Neural crest cell (in vitro differentiated cells): ENCODE measurements around the gene AGMO. TPM values are rescaled to one million over a fixed set of nuclear protein-coding genes. Genes with fewer than 3 reads are reported as not detected.
A peak's percentile ranks its signal among the peaks of the same experiment; 100 is the strongest.

Experiments
- DNase-seq: peaks from one replicate; pipeline ENCODE4 v3.0.0; 2021; ENCODE audit warnings: low read depth, mixed read lengths, low spot score
- H3K27ac Mint-ChIP-seq: one replicate; pipeline ENCODE4 v1.8.0; 2021; ENCODE audit warnings: mild to moderate bottlenecking, mixed read lengths; ENCODE audit not compliant: unreplicated experiment
- H3K27me3 Mint-ChIP-seq: 2 replicates; pipeline ENCODE4 v1.8.0; 2021; ENCODE audit warnings: low read depth, mild to moderate bottlenecking, mixed read lengths
- H3K36me3 Mint-ChIP-seq: 2 replicates; pipeline ENCODE4 v1.8.0; 2021; ENCODE audit warnings: low read depth, mild to moderate bottlenecking, mixed read lengths
- H3K4me1 Mint-ChIP-seq: 2 replicates; pipeline ENCODE4 v1.8.0; 2021; ENCODE audit warnings: mixed read lengths
- H3K4me3 Mint-ChIP-seq: one replicate; pipeline ENCODE4 v1.8.0; 2021; ENCODE audit warnings: mild to moderate bottlenecking, mixed read lengths
- H3K9me3 Mint-ChIP-seq: 2 replicates; pipeline ENCODE4 v1.8.0; 2021; ENCODE audit warnings: mixed read lengths
- CTCF ChIP-seq: fragments of 200-600 bp; sonication (generic); conservative IDR thresholded peaks from 2 replicates; pipeline ENCODE4 v1.5.0; 2021; ENCODE audit warnings: antibody characterized with exemption, mild to moderate bottlenecking
- total RNA-seq: library from RNA; stranded (reverse); gene quantifications from 2 replicates; pipeline ENCODE4 v1.2.1, GENCODE V29; 2021

The AGMO gene
- total RNA-seq, 1 donor from 2014 or later, result 0.51 TPM

- DNase-seq, result no peak
- no peaks in the 10 kb centered on the region for H3K9me3 Mint-ChIP-seq
- no peak overlapping the region for H3K4me3 Mint-ChIP-seq
- H3K27me3 Mint-ChIP-seq, result no peaks in the 10 kb centered on the region
- no peak overlapping the region for H3K27ac Mint-ChIP-seq
- TF ChIP-seq CTCF, result no peak
- H3K4me1 Mint-ChIP-seq, result peaks cover 8% of the 10 kb centered on the region
- H3K36me3 Mint-ChIP-seq, result no peaks in the 10 kb centered on the region
These were observed 357.4 kb downstream of the AGMO start for GRCh38 chr7:15204421-15204820.

GRCh38 chr7:15199482-15199881, 362.3 kb downstream of the AGMO start:
- Mint-ChIP-seq H3K9me3 (no peaks in the 10 kb centered on the region), H3K27me3 (no peaks in the 10 kb centered on the region), H3K4me3 (no peak overlapping the region), H3K36me3 (no peaks in the 10 kb centered on the region), H3K27ac (no peak overlapping the region), H3K4me1 (peaks cover 4% of the 10 kb centered on the region)
- DNase-seq, result no peak
- TF ChIP-seq CTCF, result peak; percentile 53

GRCh38 chr7:15197042-15197977, 364.5 kb downstream of the AGMO start:
- Mint-ChIP-seq H3K4me3 (no peak overlapping the region), H3K27me3 (no peaks in the 10 kb centered on the region), H3K4me1 (no peaks in the 10 kb centered on the region), H3K27ac (no peak overlapping the region), H3K9me3 (no peaks in the 10 kb centered on the region), H3K36me3 (no peaks in the 10 kb centered on the region)
- no peak for TF ChIP-seq CTCF
- no peak for DNase-seq

- no peaks in the 10 kb centered on the region for H3K4me1 Mint-ChIP-seq
- no peak overlapping the region for H3K27ac Mint-ChIP-seq
These were observed 383.8 kb downstream of the AGMO start for GRCh38 chr7:15178065-15178464.

GRCh38 chr7:15176089-15176488, 385.7 kb downstream of the AGMO start:
- no peak for TF ChIP-seq CTCF
- Mint-ChIP-seq H3K9me3 (no peaks in the 10 kb centered on the region), H3K4me3 (no peak overlapping the region), H3K4me1 (no peaks in the 10 kb centered on the region), H3K36me3 (no peaks in the 10 kb centered on the region), H3K27ac (no peak overlapping the region), H3K27me3 (no peaks in the 10 kb centered on the region)
- no peak for DNase-seq

More at GRCh38 chr7:15178065-15178464, 383.8 kb downstream of the AGMO start:
- Mint-ChIP-seq H3K27me3 (no peaks in the 10 kb centered on the region), H3K4me3 (no peak overlapping the region), H3K9me3 (no peaks in the 10 kb centered on the region), H3K36me3 (no peaks in the 10 kb centered on the region)
- no peak for TF ChIP-seq CTCF
- no peak for DNase-seq
